GM15510 (cell line): ENCODE measurements around the gene MED27.

Source experiments
- POLR2A ChIP-seq: IDR thresholded peaks from 3 replicates; pipeline ENCODE4 v1.6.1; 2011; ENCODE audit warnings: borderline replicate concordance; ENCODE audit not compliant: insufficient read length; ENCODE audit errors: extremely low read depth

MED27 gene

GRCh38 chr9:132003319-132003704 lies 76.4 kb downstream of the MED27 start:
- no peak for TF ChIP-seq POLR2A

- no peak for TF ChIP-seq POLR2A
These were observed 76.9 kb downstream of the MED27 start for GRCh38 chr9:132002643-132003318.

- TF ChIP-seq POLR2A: no peak
These were observed 78.1 kb downstream of the MED27 start for GRCh38 chr9:132001567-132001966.

- no peak for TF ChIP-seq POLR2A
These were observed 79.0 kb downstream of the MED27 start for GRCh38 chr9:132000659-132001058.

- TF ChIP-seq POLR2A: no peak
These were observed 79.7 kb downstream of the MED27 start for GRCh38 chr9:131999692-132000551.

- no peak for TF ChIP-seq POLR2A
These were observed 81.9 kb downstream of the MED27 start for GRCh38 chr9:131997779-131998178.

- TF ChIP-seq POLR2A: no peak
These were observed 82.6 kb downstream of the MED27 start for GRCh38 chr9:131997076-131997475.

GRCh38 chr9:131995382-131995781 lies 84.3 kb downstream of the MED27 start:
- no peak for TF ChIP-seq POLR2A

- no peak for TF ChIP-seq POLR2A
These were observed 85.1 kb downstream of the MED27 start for GRCh38 chr9:131994364-131995125.

GRCh38 chr9:131992906-131993657 lies 86.6 kb downstream of the MED27 start:
- no peak for TF ChIP-seq POLR2A

- TF ChIP-seq POLR2A: no peak
These were observed 92.4 kb downstream of the MED27 start for GRCh38 chr9:131987232-131987631.

GRCh38 chr9:131986576-131986975 lies 93.1 kb downstream of the MED27 start:
- TF ChIP-seq POLR2A: no peak

- TF ChIP-seq POLR2A: no peak
These were observed 93.6 kb downstream of the MED27 start for GRCh38 chr9:131986089-131986488.

GRCh38 chr9:131984564-131984963 lies 95.1 kb downstream of the MED27 start:
- TF ChIP-seq POLR2A: no peak

- TF ChIP-seq POLR2A: no peak
These were observed 96.9 kb downstream of the MED27 start for GRCh38 chr9:131982671-131983239.

- TF ChIP-seq POLR2A: no peak
These were observed 97.6 kb downstream of the MED27 start for GRCh38 chr9:131982102-131982501.
